HG03442 (cell line): Measurements from ENCODE around the gene TMEM140.

Experiments
- ATAC-seq: cut with Tn5 transposase; IDR thresholded peaks from one replicate; pipeline ENCODE4 v1.9.1; 2021; ENCODE audit warnings: mild to moderate bottlenecking, moderate library complexity; ENCODE audit not compliant: unreplicated experiment

TMEM140 gene

GRCh38 chr7:135192914-135193536 is 45.2 kb downstream of the TMEM140 start:
- ATAC-seq: no peak

GRCh38 chr7:135193615-135194081 is 45.8 kb downstream of the TMEM140 start:
- ATAC-seq: no peak

GRCh38 chr7:135194494-135195095 is 46.7 kb downstream of the TMEM140 start:
- no peak for ATAC-seq

GRCh38 chr7:135195156-135195555 is 47.3 kb downstream of the TMEM140 start:
- ATAC-seq: no peak

- ATAC-seq: no peak
Measured at GRCh38 chr7:135195968-135196629, 48.2 kb downstream of the TMEM140 start.

- ATAC-seq: no peak
Measured at GRCh38 chr7:135197343-135197742, 49.5 kb downstream of the TMEM140 start.

GRCh38 chr7:135197906-135198655 is 50.2 kb downstream of the TMEM140 start:
- ATAC-seq: no peak

GRCh38 chr7:135199439-135199838 is 51.6 kb downstream of the TMEM140 start:
- no peak for ATAC-seq

- ATAC-seq: no peak
Measured at GRCh38 chr7:135200821-135201331, 53.0 kb downstream of the TMEM140 start.

GRCh38 chr7:135201350-135201749 is 53.5 kb downstream of the TMEM140 start:
- ATAC-seq: no peak

GRCh38 chr7:135204341-135204749 is 56.5 kb downstream of the TMEM140 start:
- no peak for ATAC-seq

GRCh38 chr7:135204876-135205275 is 57.0 kb downstream of the TMEM140 start:
- ATAC-seq: no peak

GRCh38 chr7:135205850-135206249 is 58.0 kb downstream of the TMEM140 start:
- ATAC-seq: no peak

GRCh38 chr7:135206941-135207391 is 59.1 kb downstream of the TMEM140 start:
- no peak for ATAC-seq

- ATAC-seq: no peak
Measured at GRCh38 chr7:135207406-135208101, 59.7 kb downstream of the TMEM140 start.

GRCh38 chr7:135208102-135208793 is 60.4 kb downstream of the TMEM140 start:
- no peak for ATAC-seq

- ATAC-seq: no peak
Measured at GRCh38 chr7:135209225-135209834, 61.5 kb downstream of the TMEM140 start.

GRCh38 chr7:135210888-135211178 is 63.0 kb downstream of the TMEM140 start:
- ATAC-seq: no peak

GRCh38 chr7:135211179-135211945 is 63.5 kb downstream of the TMEM140 start, which contains the start of gene WDR91:
Gene WDR91, minus strand, starts transcription at chr7:135211526. Its CDS starts 24 bp downstream, at chr7:135211502.
- peak; percentile 82 for ATAC-seq
